GM23338 (cell line): ENCODE data around the gene PSMD6. TPM values are rescaled to one million over a fixed set of nuclear protein-coding genes. Genes with fewer than 3 reads are reported as not detected.

Experiments
- ATAC-seq: fragments of 200-7000 bp; cut with Tn5 transposase; 3 replicates; pipeline ENCODE4 v1.9.1; 2020
- DNase-seq: peaks from one replicate; pipeline ENCODE4 v3.0.0-alpha.2; 2015; ENCODE audit warnings: low spot score
- H2AFZ ChIP-seq: fragments of 200-600 bp; sonication (generic); 2 replicates; pipeline ENCODE4 v1.8.0; 2016; ENCODE audit warnings: antibody characterized with exemption, mild to moderate bottlenecking, moderate library complexity
- H3F3A ChIP-seq: fragments of 200-600 bp; sonication (generic); replicated peaks from 2 replicates; pipeline ENCODE4 v1.8.0; 2017; ENCODE audit warnings: antibody characterized with exemption, mixed run types, low read depth
- H3K27ac ChIP-seq: fragments of 200-600 bp; sonication (generic); 2 replicates; pipeline ENCODE4 v1.6.1; 2016; ENCODE audit warnings: low read depth
- H3K27me3 ChIP-seq: fragments of 200-600 bp; sonication (generic); 2 replicates; pipeline ENCODE4 v1.8.0; 2016; ENCODE audit warnings: mild to moderate bottlenecking, mixed run types, moderate library complexity; ENCODE audit not compliant: insufficient read depth
- H3K36me3 ChIP-seq: fragments of 200-600 bp; sonication (generic); 2 replicates; pipeline ENCODE4 v1.8.0; 2016; ENCODE audit warnings: mild to moderate bottlenecking; ENCODE audit not compliant: insufficient read depth
- H3K4me1 ChIP-seq: fragments of 200-600 bp; sonication (generic); 2 replicates; pipeline ENCODE4 v1.8.0; 2016; ENCODE audit warnings: mild to moderate bottlenecking, moderate library complexity; ENCODE audit not compliant: insufficient read depth
- H3K4me2 ChIP-seq: fragments of 200-600 bp; sonication (generic); 2 replicates; pipeline ENCODE4 v1.7.1; 2017; ENCODE audit warnings: mixed run types
- H3K4me3 ChIP-seq: fragments of 200-600 bp; sonication (generic); 2 replicates; pipeline ENCODE4 v1.6.1; 2016; ENCODE audit warnings: mixed run types
- H3K79me2 ChIP-seq: fragments of 200-600 bp; sonication (generic); replicated peaks from 2 replicates; pipeline ENCODE4 v1.8.0; 2017; ENCODE audit warnings: mild to moderate bottlenecking; ENCODE audit not compliant: insufficient read depth
- H3K9me2 ChIP-seq: fragments of 200-600 bp; sonication (generic); 2 replicates; pipeline ENCODE4 v1.8.0; 2017; ENCODE audit not compliant: insufficient read depth
- H4K20me1 ChIP-seq: fragments of 200-600 bp; sonication (generic); replicated peaks from 2 replicates; pipeline ENCODE4 v1.8.0; 2017; ENCODE audit warnings: mild to moderate bottlenecking; ENCODE audit not compliant: insufficient read depth
- H3K27ac Mint-ChIP-seq: 2 replicates; pipeline ENCODE4 v1.8.0; 2020; ENCODE audit warnings: inconsistent platforms, mild to moderate bottlenecking, moderate library complexity, mixed read lengths
- H3K27me3 Mint-ChIP-seq: 3 replicates; pipeline ENCODE4 v1.8.0; 2022; ENCODE audit warnings: low read depth, mild to moderate bottlenecking, moderate library complexity, mixed read lengths, inconsistent platforms; ENCODE audit not compliant: insufficient read depth, poor library complexity
- H3K36me3 Mint-ChIP-seq: 3 replicates; pipeline ENCODE4 v1.8.0; 2021; ENCODE audit warnings: low read depth, mild to moderate bottlenecking, inconsistent platforms, moderate library complexity, mixed read lengths
- H3K4me1 Mint-ChIP-seq: 3 replicates; pipeline ENCODE4 v1.8.0; 2020; ENCODE audit warnings: mild to moderate bottlenecking, inconsistent platforms, mixed read lengths
- H3K4me3 Mint-ChIP-seq: 3 replicates; pipeline ENCODE4 v1.8.0; 2021; ENCODE audit warnings: moderate library complexity, mild to moderate bottlenecking, inconsistent platforms, mixed read lengths
- H3K9me3 Mint-ChIP-seq: 3 replicates; pipeline ENCODE4 v1.8.0; 2020; ENCODE audit warnings: moderate library complexity, mild to moderate bottlenecking, inconsistent platforms, mixed read lengths
- CREB1 ChIP-seq: fragments of 250-450 bp; sonication (Bioruptor Pico); IDR thresholded peaks from 2 replicates; pipeline ENCODE4 v1.5.0; 2020; ENCODE audit warnings: low read depth, mild to moderate bottlenecking, moderate library complexity
- EZH2 ChIP-seq: fragments of 200-600 bp; sonication (generic); IDR thresholded peaks from one replicate; pipeline ENCODE4 v1.8.0; 2017; ENCODE audit warnings: antibody characterized with exemption, mild to moderate bottlenecking, low read depth; ENCODE audit not compliant: unreplicated experiment
- EZH2phosphoT487 ChIP-seq: fragments of 200-600 bp; sonication (generic); IDR thresholded peaks from one replicate; pipeline ENCODE4 v1.8.1; 2018; ENCODE audit warnings: antibody characterized with exemption; ENCODE audit not compliant: unreplicated experiment
- JUNB ChIP-seq: IDR thresholded peaks from one replicate; pipeline ENCODE4 v1.6.1; 2016; ENCODE audit warnings: antibody characterized with exemption; ENCODE audit not compliant: unreplicated experiment
- NANOG ChIP-seq: IDR thresholded peaks from 2 replicates; pipeline ENCODE4 v1.6.1; 2016; ENCODE audit warnings: antibody characterized with exemption, borderline replicate concordance
- STAT1 ChIP-seq: IDR thresholded peaks from one replicate; pipeline ENCODE4 v1.6.1; 2016; ENCODE audit warnings: antibody characterized with exemption; ENCODE audit not compliant: unreplicated experiment
- polyA plus RNA-seq: library from polyadenylated mRNA; unstranded; fragments of >200 nt; fragmentation: Nextera tagmentation; extraction: Ambion mirVana; gene quantifications from 2 replicates; pipeline ENCODE4 v1.2.1, GENCODE V29; 2016
- total RNA-seq: library from RNA; depleted of rRNA; stranded (reverse); fragments of >200 nt; shearing (Covaris generic); gene quantifications from 2 replicates; pipeline ENCODE4 v1.2.3, GENCODE V29; 2014
- TF ChIP-seq, protein P1 (sequence below), 2 experiments: fragments of 200-600 bp in 1 of 2; sonication (generic) in 1 of 2; conservative IDR thresholded peaks; 2 replicates each; pipeline versions ENCODE4 v1.5.1 to v1.6.1; 2016 to 2017; ENCODE audit warnings: antibody characterized with exemption in 2 of 2, low read depth in 2 of 2, mild to moderate bottlenecking in 2 of 2, moderate library complexity in 1 of 2
- TF ChIP-seq, protein P2 (sequence below): IDR thresholded peaks from 2 replicates; pipeline ENCODE4 v1.6.1; 2016; ENCODE audit warnings: antibody characterized with exemption
- TF ChIP-seq, protein P3 (sequence below): fragments of 250-450 bp; sonication (Bioruptor Pico); IDR thresholded peaks from 2 replicates; pipeline ENCODE4 v1.5.0; 2020; ENCODE audit warnings: mild to moderate bottlenecking, moderate library complexity

Gene PSMD6
- total and polyA plus RNA-seq, 2 experiments from 2014 or later, result 98.1 to 205 TPM

DNA sequence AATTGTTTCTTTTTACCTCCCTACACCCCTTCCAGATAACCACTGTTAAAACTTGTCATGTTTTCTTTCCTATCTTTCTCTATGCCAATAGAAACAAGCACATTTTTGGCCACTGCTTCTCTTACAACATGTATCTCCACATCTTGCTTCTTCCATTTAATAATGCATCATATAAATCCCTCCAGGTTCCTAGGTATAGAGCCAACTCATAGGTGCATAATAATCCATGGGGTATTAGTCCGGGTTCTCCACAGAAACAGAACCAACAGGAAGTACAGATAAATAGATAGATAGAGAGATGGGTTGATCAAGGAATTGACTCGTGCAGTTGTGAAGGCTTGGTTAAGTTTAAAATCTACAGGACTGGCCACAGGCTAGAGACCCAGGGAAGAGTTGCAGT, 41.5 kb upstream of the PSMD6 start (continued):
- TF ChIP-seq, protein P1, sequence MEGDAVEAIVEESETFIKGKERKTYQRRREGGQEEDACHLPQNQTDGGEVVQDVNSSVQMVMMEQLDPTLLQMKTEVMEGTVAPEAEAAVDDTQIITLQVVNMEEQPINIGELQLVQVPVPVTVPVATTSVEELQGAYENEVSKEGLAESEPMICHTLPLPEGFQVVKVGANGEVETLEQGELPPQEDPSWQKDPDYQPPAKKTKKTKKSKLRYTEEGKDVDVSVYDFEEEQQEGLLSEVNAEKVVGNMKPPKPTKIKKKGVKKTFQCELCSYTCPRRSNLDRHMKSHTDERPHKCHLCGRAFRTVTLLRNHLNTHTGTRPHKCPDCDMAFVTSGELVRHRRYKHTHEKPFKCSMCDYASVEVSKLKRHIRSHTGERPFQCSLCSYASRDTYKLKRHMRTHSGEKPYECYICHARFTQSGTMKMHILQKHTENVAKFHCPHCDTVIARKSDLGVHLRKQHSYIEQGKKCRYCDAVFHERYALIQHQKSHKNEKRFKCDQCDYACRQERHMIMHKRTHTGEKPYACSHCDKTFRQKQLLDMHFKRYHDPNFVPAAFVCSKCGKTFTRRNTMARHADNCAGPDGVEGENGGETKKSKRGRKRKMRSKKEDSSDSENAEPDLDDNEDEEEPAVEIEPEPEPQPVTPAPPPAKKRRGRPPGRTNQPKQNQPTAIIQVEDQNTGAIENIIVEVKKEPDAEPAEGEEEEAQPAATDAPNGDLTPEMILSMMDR (conservative IDR thresholded peaks at IDR 0.05; ENCODE audit: low read depth in 2 of 2), result no peak
- no peak for TF ChIP-seq NANOG
- no peak for TF ChIP-seq EZH2phosphoT487
- no peak for TF ChIP-seq EZH2
- TF ChIP-seq STAT1, result no peak

GRCh38 chr3:64063983-64064438, 40.7 kb upstream of the PSMD6 start:
- TF ChIP-seq CREB1 (CRISPR knock-in tag) (no peak), JUNB (no peak)
- TF ChIP-seq, protein P2, sequence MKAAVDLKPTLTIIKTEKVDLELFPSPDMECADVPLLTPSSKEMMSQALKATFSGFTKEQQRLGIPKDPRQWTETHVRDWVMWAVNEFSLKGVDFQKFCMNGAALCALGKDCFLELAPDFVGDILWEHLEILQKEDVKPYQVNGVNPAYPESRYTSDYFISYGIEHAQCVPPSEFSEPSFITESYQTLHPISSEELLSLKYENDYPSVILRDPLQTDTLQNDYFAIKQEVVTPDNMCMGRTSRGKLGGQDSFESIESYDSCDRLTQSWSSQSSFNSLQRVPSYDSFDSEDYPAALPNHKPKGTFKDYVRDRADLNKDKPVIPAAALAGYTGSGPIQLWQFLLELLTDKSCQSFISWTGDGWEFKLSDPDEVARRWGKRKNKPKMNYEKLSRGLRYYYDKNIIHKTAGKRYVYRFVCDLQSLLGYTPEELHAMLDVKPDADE, result no peak
- TF ChIP-seq, protein P3, sequence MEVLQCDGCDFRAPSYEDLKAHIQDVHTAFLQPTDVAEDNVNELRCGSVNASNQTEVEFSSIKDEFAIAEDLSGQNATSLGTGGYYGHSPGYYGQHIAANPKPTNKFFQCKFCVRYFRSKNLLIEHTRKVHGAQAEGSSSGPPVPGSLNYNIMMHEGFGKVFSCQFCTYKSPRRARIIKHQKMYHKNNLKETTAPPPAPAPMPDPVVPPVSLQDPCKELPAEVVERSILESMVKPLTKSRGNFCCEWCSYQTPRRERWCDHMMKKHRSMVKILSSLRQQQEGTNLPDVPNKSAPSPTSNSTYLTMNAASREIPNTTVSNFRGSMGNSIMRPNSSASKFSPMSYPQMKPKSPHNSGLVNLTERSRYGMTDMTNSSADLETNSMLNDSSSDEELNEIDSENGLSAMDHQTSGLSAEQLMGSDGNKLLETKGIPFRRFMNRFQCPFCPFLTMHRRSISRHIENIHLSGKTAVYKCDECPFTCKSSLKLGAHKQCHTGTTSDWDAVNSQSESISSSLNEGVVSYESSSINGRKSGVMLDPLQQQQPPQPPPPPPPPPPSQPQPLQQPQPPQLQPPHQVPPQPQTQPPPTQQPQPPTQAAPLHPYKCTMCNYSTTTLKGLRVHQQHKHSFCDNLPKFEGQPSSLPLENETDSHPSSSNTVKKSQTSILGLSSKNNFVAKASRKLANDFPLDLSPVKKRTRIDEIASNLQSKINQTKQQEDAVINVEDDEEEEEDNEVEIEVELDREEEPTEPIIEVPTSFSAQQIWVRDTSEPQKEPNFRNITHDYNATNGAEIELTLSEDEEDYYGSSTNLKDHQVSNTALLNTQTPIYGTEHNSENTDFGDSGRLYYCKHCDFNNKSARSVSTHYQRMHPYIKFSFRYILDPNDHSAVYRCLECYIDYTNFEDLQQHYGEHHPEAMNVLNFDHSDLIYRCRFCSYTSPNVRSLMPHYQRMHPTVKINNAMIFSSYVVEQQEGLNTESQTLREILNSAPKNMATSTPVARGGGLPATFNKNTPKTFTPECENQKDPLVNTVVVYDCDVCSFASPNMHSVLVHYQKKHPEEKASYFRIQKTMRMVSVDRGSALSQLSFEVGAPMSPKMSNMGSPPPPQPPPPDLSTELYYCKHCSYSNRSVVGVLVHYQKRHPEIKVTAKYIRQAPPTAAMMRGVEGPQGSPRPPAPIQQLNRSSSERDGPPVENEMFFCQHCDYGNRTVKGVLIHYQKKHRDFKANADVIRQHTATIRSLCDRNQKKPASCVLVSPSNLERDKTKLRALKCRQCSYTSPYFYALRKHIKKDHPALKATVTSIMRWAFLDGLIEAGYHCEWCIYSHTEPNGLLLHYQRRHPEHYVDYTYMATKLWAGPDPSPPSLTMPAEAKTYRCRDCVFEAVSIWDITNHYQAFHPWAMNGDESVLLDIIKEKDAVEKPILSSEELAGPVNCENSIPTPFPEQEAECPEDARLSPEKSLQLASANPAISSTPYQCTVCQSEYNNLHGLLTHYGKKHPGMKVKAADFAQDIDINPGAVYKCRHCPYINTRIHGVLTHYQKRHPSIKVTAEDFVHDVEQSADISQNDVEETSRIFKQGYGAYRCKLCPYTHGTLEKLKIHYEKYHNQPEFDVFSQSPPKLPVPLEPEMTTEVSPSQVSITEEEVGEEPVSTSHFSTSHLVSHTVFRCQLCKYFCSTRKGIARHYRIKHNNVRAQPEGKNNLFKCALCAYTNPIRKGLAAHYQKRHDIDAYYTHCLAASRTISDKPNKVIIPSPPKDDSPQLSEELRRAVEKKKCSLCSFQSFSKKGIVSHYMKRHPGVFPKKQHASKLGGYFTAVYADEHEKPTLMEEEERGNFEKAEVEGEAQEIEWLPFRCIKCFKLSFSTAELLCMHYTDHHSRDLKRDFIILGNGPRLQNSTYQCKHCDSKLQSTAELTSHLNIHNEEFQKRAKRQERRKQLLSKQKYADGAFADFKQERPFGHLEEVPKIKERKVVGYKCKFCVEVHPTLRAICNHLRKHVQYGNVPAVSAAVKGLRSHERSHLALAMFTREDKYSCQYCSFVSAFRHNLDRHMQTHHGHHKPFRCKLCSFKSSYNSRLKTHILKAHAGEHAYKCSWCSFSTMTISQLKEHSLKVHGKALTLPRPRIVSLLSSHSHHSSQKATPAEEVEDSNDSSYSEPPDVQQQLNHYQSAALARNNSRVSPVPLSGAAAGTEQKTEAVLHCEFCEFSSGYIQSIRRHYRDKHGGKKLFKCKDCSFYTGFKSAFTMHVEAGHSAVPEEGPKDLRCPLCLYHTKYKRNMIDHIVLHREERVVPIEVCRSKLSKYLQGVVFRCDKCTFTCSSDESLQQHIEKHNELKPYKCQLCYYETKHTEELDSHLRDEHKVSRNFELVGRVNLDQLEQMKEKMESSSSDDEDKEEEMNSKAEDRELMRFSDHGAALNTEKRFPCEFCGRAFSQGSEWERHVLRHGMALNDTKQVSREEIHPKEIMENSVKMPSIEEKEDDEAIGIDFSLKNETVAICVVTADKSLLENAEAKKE (CRISPR knock-in tag), result peak; percentile 28; the same call in 1 of the 2 replicates
- H3K4me3 Mint-ChIP-seq, result no peak overlapping the region
- Histone ChIP-seq H3K27ac (no peak overlapping the region), H3K4me2 (peak overlapping the region; percentile 2; the same call in 1 of the 2 replicates), H3K79me2 (no peaks in the 10 kb centered on the region), H2AFZ (no peak overlapping the region), H3K9me2 (no peaks in the 10 kb centered on the region), H4K20me1 (no peaks in the 10 kb centered on the region), H3K27me3 (no peaks in the 10 kb centered on the region), H3K4me1 (peaks cover 19% of the 10 kb centered on the region; the same call in 1 of the 2 replicates), H3F3A (no peaks in the 10 kb centered on the region), H3K4me3 (no peak overlapping the region), H3K36me3 (no peaks in the 10 kb centered on the region)
- no peaks in the 10 kb centered on the region for H3K9me3 Mint-ChIP-seq
- H3K27me3 Mint-ChIP-seq, result no peaks in the 10 kb centered on the region
- H3K36me3 Mint-ChIP-seq, result no peaks in the 10 kb centered on the region
- DNase-seq, result peak; percentile 10
- H3K4me1 Mint-ChIP-seq, result peaks cover 22% of the 10 kb centered on the region
- no peak overlapping the region for H3K27ac Mint-ChIP-seq
- peak; percentile 43 for ATAC-seq
